Epidermal melanocyte (primary cell): ENCODE measurements around the gene RAMP3.
"Not testable (repeated sequence)": the region's sequence is repeated elsewhere in the genome, so short reads cannot be mapped to it uniquely, and the experiment has no call there.

Source experiments
- DNase-seq: peaks from one replicate; pipeline ENCODE4 v3.0.0; 2011; ENCODE audit warnings: low spot score; ENCODE audit not compliant: insufficient read length

RAMP3 gene

DNA sequence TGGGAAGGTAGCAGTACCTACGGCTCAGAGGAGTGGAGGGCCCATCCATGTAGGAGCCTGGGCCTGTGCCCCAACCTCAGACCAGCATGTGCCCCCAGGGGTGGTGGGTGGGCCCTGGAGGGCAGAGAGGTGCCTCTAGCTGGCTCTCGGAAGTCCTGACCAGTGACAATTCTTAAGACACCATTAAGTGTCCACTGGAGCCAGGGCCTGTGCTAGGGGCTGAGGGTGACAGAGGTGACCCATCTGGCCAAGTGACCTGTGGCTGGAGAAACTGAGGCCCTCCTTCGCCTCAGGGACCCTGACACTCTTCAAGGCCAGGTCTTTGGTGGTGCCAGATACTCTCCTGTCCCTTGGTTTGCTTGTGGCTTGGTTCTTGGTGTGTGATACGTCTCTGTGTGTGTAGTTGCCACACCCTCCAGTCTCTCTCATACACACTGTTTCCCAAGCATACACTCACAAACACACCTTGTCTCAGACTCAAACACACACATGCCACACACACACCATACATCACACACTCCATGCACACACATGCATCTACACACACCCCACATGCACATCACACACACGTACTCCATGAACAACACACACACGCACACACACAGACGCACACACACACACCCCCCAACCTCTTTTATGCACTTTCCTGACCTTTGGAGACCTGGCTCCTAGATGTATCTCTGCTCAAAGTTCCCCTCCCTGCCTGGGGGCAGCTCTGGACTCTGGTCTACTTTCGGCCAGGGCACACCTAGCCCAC is 897 bp upstream of the RAMP3 start:
- no peak for DNase-seq

DNA sequence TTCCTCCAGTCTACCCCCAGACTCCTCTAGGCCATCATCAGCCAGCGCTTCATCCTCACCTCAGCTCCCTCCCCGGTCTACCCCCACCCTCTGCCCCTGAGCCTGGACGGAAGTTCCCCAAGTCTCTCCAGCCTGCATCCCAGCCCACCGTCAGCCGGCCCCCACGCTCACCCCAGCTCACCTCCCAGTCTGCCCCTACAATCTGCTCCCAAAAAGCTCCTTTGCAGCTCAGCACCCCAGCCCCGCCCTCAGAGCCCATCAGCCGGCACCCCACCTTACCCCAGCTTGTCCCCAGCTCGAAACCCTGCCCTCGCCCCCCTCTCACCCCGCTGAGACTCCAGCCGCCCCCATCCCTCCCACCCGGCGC is 322 bp upstream of the RAMP3 start:
- no peak for DNase-seq

DNA sequence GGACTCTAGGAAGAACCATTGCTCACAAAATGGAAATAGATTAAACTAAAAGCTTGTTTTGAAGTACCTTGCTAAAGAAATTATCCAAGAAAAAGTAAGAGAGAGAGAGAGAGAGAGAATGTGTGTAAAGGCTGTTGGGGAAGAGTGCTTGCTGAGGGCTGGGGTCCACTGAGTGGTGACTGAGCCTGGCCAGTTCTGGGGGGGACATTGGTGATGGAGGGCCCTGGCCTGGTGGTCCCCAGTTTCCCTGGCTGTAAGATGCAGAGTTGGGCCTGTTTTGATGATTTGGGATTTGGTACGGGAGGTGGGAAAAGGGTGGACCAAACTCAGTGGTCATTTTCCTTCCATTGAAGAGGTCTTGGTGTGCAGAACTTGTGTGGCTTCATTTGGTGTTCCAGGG is 880 bp downstream of the RAMP3 start:
- no peak for DNase-seq

DNA sequence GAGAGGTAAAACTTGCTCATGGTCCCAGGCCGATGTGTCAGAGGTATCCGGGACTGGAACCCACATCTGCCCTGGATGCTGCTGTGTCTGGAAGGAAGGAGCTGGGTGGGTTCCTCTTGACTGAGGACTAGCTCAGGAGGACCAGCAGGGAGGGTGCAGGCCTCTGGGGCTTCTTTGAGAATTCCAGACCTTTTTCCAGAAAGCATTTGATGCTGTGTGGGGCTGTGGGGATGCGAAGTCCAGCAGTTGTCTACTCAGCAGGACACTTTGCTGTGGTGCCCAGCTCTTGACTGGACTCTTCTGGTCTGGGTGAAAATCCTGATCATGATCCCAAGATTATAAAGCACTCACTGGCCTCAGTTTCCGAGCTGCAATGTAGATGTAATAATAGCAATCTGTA is 1.7 kb downstream of the RAMP3 start:
- no peak for DNase-seq

DNA sequence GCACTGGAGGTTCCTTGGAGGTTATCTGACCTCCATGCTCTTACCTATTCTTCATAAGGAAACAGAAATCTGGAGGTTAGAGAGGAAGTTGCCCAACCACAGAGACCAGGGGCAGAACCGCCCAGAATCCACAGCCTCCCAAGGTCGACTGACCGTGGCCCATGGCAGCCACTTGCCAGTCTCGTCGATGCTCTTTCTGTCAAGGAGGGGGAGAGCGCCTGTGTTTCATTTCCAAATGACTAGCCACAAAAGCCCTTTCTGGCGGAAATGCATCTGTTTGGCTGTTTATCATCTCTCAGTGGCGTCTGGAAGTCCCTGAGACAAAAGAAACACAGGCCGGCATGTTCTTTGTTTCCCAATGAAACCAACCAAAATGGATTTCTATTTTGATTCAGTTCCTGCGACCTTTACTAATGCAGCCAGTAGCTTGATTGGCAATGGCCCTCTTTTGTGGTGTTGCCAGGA is 2.9 kb downstream of the RAMP3 start:
- DNase-seq = no peak

DNA sequence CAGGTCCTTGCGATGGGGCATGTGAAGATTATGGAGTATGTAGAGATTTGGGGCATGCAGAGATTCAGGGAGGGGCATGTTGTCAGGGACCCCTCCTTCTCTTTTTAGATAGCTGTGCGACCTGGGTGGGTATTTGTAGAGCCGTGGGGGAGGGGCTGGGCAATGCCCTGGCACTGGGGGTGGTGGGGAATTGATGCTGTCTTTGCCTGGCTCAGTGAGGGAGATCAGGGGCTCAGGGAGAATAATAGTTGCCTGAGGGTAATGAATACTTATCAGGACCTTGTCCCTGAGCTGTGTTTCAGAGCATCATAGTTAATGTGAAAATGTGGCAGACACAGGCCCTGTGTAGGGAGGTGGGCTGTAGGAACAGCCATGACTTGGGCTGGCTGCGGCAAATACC is 3.5 kb downstream of the RAMP3 start:
- DNase-seq = no peak

DNA sequence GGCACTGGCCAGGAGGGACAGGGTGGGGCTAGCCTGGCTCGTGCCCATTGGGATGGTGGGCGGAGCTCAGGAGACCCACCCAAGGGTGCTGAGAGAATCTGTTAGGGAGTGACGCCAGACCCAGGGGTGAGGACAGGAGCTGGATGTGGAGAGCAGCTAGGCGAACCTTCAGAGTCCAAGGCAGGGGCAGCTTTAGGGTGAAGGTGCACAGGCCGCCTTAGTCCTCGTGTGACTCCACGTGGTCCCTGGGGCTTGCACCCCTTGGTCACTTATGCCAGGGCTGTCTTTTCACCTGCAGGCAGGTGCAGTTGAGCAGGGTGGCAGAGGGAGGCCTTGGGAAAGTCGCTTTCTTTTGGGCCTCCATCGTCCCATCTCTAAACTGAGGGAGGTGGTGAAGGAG is 4.3 kb downstream of the RAMP3 start:
- DNase-seq = no peak

DNA sequence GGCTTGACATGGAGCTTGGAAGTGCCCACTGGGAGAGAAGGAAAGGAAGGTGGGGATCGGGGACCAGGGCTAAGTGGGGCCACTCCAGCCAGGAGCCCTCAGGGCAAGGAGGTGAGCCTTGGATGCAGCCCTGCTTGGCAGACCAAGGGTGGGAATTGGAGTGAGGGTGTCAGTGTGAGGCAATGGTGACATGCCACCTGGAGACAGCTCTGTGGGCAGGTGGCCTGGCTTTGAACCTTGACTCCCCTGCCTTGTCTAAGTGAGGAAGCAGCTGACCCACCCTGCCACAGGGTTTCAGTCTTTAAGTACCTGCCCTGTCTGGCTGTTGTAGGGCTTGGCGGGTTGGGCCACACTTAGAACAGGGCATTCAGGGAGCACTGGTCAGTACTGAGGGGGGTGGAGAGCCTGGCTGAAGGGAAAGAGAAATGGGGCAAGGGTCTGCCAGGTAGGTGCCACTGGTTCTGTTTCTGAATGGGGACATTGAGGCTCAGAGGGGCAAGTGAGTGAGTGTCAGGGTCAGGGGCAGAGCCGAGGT is 4.8 kb downstream of the RAMP3 start:
- no peak for DNase-seq

DNA sequence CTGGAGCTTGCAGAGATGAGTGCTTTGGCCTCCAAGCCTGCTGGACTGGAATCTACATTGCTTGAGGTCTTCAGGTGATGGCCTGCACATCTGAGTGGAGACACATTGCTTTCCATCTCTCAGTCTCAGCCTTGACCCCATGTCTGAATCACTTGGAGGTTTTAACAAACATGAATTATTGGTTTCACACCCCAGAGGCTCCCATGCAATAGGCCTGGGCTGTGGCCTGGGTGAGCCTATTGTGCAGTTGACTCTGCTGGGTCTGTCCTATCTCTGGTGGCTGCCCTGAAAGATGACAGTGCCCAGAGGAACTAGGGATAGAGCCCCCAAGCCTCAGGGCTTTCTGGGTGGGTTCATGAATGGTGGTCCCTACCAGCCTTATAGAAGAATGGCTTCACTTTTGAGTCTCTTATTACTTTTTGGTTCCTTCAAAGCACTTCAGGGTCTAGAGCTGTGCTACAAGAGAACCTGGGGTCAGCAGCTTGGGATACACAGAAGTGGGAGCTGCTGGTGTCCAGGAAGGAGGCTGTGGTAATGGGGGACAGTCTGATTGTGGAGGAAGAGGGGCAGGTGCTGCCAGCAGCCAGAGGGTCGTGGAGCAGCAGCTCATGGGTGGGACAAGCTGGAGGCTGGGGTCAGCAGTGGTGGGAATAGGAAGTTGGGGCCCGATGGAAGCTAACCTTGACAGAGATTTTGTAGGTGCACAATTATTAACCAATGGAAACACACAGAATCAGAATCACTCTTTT is 5.5 kb downstream of the RAMP3 start:
- DNase-seq = no peak

DNA sequence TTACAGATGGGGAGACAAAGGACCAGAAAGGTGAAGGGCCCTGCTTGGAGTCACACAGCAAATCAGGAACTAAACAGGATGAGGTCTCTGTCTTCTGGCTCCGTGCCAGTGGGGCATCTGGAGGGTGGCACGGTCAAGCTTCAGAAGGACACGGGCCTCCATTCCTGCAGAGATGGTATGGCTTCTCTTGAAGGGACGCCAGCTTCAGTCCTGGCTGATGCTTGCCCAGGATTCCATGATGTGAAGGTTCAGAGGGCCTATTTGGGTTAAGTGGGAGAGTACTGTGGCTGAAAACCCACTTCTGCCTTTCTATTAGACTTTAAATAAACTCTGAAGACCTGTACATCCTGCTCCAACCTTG is 6.1 kb downstream of the RAMP3 start:
- no peak for DNase-seq

DNA sequence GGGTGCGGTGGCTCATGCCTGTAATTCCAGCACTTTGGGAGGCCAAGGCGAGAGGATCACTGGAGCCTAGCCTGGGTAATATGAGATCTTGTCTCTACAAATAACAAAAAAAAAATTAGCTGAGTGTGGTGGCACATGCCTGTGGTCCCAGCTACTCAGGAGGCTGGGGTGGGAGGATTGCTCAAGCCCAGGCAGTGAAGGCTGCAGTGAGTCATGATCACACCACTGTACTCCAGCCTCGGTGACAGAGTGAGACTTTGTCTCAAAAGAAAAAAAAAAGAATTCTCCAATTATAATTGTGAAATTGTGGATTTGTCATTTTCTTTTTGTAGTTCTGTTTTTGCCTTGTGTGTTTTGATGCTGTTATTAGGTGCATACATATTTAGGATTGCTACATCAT is 6.7 kb downstream of the RAMP3 start:
- not testable (repeated sequence) for DNase-seq

DNA sequence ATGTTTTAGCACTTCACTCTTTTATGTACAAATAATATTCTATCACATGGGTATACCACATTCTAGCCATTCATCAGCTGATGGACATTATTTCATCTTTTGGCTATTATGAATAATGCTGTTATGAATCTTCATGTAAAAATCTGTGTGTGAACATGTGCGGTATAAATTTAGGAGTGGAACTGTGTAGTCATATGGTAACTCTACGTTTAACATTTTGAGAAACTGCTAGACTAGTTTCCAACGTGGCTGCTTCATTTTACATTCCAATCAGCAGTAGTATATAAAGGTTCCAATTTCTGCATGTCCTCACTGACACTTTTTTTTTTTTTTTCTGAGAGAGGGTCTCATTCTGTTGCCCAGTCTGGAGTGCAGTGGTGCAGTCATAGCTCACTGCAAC is 8.3 kb downstream of the RAMP3 start:
- no peak for DNase-seq

DNA sequence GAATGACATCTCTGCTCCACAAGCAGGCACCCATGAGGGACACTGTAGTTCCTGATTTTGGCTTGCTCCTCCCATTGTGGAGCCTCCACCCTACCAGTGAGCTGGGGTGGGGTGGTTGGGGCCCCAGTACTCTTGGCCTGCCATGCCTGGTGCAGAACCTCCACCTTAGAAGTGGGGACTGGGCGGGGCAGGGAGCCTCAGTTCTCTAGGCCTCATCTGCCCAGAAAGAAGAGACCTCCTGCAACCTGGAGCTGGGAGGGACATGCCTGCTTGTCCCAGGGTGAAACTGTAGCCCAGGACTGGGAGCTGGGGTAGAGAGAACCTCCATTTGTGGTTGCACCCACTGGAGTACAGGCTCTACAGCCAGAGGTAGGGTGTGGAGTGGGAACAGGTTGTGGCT is 14.4 kb downstream of the RAMP3 start:
- no peak for DNase-seq

DNA sequence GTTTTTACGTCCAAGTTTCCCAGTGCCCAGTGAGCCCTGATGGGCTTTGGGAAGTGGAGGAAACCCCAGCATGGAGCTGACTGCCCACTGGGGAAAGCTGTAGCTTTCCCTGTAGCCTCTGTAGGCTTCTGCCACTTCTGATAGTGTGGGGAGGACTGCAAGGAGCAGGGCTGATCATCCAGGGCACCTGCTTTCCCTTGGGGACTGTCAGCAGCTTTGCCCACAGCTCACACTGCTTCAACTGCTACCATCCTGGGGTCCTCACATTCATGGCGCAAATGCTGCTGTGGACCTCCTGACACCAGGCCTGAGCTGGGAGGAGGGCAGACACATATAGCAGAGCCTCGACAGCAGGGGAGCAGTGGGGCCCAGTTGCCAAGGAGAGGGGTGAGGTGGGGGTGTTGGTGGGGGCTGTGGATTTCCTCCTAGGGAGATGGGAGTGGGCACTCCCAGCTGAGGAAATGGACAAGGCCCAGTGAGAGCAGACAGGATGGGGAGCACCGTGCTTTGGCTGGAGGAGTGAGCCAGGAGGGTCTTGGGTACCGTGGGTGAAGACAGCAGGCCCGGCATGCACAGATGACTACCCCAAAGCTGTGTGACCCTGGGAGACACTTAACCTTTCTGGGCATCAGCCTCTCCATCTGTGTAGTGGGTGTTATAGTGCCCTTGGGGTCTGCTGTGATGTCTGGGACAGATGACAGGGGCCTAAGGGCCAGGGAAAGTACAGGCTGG is 16.2 kb downstream of the RAMP3 start:
- no peak for DNase-seq

DNA sequence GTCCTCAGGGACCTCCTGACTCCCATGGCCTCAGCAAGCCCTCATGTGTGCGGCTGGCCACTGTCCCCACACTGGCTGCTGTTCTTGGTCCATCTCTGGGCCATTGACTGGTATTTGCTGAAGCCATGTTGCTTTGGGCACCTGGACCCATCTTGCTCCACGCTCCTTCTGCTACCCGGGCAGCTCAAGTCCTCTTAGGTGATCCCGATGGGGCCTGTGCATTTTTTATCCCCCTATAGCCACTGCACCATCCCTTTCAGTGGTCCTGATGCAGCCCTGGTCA is 16.7 kb downstream of the RAMP3 start:
- DNase-seq = no peak

DNA sequence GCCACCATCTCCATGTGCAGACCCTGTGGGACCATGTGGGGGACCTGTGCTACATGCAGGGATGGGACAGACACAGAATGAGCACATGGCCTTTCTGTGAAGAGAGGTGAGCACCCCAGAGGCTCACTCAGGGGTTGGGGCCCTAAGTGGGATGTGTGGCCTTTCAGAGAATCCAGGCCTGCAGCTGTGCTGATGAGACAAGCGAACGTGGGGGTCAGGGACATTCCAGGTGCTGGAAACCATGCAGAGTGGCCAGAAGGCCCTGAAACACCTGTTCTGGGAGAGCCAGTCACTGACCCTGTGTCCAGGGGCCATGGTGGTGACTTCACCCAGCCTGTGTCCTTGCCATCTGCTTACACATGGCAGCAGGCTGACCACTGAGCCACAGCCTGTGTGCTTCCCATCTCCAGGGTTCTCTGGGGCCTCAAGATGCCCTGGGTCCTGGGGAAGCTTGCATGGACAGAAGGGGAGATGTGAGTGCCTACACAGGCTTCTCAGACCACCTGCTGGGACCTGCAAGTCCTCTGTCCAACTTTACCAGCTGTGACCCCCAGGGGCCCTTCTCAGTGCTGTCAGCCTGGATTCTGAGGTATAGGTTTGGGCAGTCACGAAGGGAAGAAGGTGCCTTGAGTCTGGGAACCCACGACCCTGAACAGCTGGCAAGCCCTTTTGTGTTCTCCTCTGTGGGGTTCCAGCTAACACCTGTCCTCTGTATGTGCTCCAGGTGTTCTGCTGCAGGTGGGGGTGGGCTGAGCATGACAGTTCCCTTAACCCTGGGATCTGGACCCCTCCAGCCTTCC is 17.6 kb downstream of the RAMP3 start:
- no peak for DNase-seq

DNA sequence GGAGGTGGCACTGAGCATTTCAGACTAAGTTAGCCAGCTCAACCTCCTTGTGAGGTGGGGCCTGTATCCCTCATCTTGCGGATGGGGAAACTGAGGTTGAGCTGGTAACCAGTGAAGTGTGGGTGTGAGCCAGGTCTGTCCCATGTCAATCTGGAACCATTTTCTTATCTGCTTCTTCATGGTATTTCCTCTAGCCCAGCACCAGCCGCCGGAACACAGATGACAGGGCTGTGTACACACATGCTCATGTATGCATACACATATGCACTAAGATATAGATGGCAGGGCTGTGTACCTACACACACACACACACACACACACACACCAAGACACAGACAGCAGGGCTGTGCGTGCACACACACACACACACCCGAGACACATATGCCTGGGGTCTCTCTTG is 18.5 kb downstream of the RAMP3 start:
- DNase-seq = no peak

DNA sequence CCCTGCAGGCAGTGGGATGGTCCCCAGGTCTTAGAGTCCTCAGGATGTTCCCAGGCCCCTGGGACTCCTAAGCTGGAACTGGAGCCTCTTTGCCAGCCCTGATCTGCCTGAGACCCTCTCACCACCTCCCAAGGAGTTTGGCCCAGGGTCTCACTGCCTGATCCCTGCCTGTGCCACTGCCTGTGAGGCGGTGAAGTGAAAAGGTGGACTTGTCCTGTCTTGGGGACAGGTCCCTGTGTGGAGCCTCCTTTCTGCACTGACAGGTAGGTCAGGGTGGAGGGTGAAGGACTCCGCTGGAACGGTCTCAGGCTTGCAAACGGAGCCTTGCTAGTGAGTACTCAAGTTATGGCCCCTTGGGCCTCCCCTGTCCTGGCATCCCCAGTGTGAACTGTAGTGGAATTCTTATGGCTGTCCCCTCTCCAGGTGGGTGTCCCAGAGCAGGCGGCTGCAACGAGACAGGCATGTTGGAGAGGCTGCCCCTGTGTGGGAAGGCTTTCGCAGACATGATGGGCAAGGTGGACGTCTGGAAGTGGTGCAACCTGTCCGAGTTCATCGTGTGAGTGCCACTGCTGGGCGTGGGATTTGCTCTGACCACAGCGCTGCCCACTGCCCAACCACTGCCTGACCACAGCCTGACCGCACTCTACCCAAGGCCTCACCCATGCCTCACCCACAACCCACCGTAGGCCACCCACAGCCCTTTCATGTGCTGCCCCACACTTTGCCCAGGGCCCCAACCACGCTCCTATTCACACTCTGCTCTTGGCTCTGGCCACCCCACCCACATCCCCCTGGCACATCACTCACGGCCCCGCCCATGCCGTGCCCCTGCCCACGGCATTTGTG is 19.5 kb downstream of the RAMP3 start:
- DNase-seq = no peak

DNA sequence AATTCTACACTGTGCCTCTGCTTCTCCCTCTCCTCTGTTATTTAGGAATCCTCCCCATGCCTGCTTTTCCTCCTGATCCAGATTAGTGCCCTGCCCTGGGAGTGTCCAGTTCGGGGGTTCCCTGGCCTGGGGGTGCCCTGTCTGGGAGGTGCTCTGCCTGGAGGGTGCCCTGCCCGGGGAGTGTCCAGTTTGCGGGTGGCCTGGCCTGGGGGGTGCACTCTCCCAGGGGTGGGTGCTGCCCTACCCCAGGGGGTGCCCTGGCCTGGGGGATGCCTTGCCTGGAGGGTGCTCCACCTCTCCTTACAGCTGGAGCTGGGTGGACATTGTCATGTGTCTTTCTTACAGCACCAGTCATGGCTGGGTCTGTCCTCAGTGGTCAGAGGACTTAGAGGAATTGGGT is 20.2 kb downstream of the RAMP3 start:
- no peak for DNase-seq
